Choroid plexus epithelial cell (primary cell): ENCODE measurements around the gene FOXP3.
"Not testable (repeated sequence)": the region's sequence is repeated elsewhere in the genome, so short reads cannot be mapped to it uniquely, and the experiment has no call there.

ENCODE experiments used
- DNase-seq: peaks from one replicate; pipeline ENCODE4 v3.0.0-alpha.2; 2010; ENCODE audit warnings: low read depth
- H3K4me3 ChIP-seq: 2 replicates; pipeline ENCODE4 v1.5.1; 2011; ENCODE audit warnings: low read depth, mild to moderate bottlenecking, control low read depth, low read length, moderate library complexity
- CTCF ChIP-seq: conservative IDR thresholded peaks from 2 replicates; pipeline ENCODE4 v1.5.1; 2011; ENCODE audit warnings: low read depth, mild to moderate bottlenecking, control low read depth, inconsistent platforms, low read length, moderate library complexity

FOXP3 gene

GRCh38 chrX:49300703-49301102, 36.2 kb upstream of the FOXP3 start:
- DNase-seq: no peak
- no peak overlapping the region for H3K4me3 ChIP-seq
- TF ChIP-seq CTCF: no peak

GRCh38 chrX:49299293-49299692, 34.8 kb upstream of the FOXP3 start:
- not testable (repeated sequence) for DNase-seq

GRCh38 chrX:49292400-49293362, 28.2 kb upstream of the FOXP3 start:
- no peak for TF ChIP-seq CTCF
- no peak for DNase-seq
- H3K4me3 ChIP-seq: no peak overlapping the region

More at GRCh38 chrX:49299293-49299692, 34.8 kb upstream of the FOXP3 start:
- H3K4me3 ChIP-seq: not testable (repeated sequence)

- H3K4me3 ChIP-seq: no peak overlapping the region
- TF ChIP-seq CTCF: peak; percentile 75
- DNase-seq: peak; percentile 72
Measured at GRCh38 chrX:49291615-49292337, 27.3 kb upstream of the FOXP3 start.

GRCh38 chrX:49290215-49290614, 25.7 kb upstream of the FOXP3 start:
- DNase-seq: no peak
- TF ChIP-seq CTCF: no peak
- H3K4me3 ChIP-seq: no peak overlapping the region

- no peak for TF ChIP-seq CTCF
- no peak for DNase-seq
- no peak overlapping the region for H3K4me3 ChIP-seq
Measured at GRCh38 chrX:49287665-49288064, 23.2 kb upstream of the FOXP3 start.

- DNase-seq: no peak
- no peak overlapping the region for H3K4me3 ChIP-seq
- no peak for TF ChIP-seq CTCF
Measured at GRCh38 chrX:49286581-49286980, 22.1 kb upstream of the FOXP3 start.
